Osteocyte (in vitro differentiated cells): ENCODE measurements around the gene AVPR2. TPM values are rescaled to one million over a fixed set of nuclear protein-coding genes. Genes with fewer than 3 reads are reported as not detected.
A peak's percentile ranks its signal among the peaks of the same experiment; 100 is the strongest.

Experiments
- DNase-seq: peaks from one replicate; pipeline ENCODE4 v3.0.0; 2021; ENCODE audit warnings: mixed read lengths; ENCODE audit not compliant: unreplicated experiment; ENCODE audit errors: extremely low spot score
- H3K27ac Mint-ChIP-seq: one replicate; pipeline ENCODE4 v1.8.0; 2021; ENCODE audit warnings: mild to moderate bottlenecking, mixed read lengths; ENCODE audit not compliant: unreplicated experiment
- H3K27me3 Mint-ChIP-seq: one replicate; pipeline ENCODE4 v1.8.0; 2021; ENCODE audit warnings: mixed read lengths; ENCODE audit not compliant: unreplicated experiment
- H3K36me3 Mint-ChIP-seq: one replicate; pipeline ENCODE4 v1.8.0; 2021; ENCODE audit warnings: mixed read lengths; ENCODE audit not compliant: unreplicated experiment
- H3K4me1 Mint-ChIP-seq: one replicate; pipeline ENCODE4 v1.8.0; 2021; ENCODE audit warnings: mixed read lengths; ENCODE audit not compliant: unreplicated experiment
- H3K4me3 Mint-ChIP-seq: one replicate; pipeline ENCODE4 v1.8.0; 2021; ENCODE audit warnings: mild to moderate bottlenecking, moderate library complexity, mixed read lengths; ENCODE audit not compliant: unreplicated experiment
- H3K9me3 Mint-ChIP-seq: one replicate; pipeline ENCODE4 v1.8.0; 2021; ENCODE audit warnings: mixed read lengths; ENCODE audit not compliant: unreplicated experiment
- CTCF ChIP-seq: fragments of 200-600 bp; sonication (generic); IDR thresholded peaks from 2 replicates; pipeline ENCODE4 v1.5.0; 2021; ENCODE audit warnings: antibody characterized with exemption, mild to moderate bottlenecking, moderate library complexity
- total RNA-seq: library from RNA; stranded (reverse); gene quantifications from 2 replicates; pipeline ENCODE4 v1.2.1, GENCODE V29; 2021

The AVPR2 gene
- total RNA-seq, 1 donor from 2014 or later = not detected

- Mint-ChIP-seq H3K27ac (no peak overlapping the region), H3K27me3 (no peaks in the 10 kb centered on the region), H3K9me3 (peaks cover 6% of the 10 kb centered on the region), H3K4me1 (peaks cover 10% of the 10 kb centered on the region), H3K4me3 (no peak overlapping the region), H3K36me3 (no peaks in the 10 kb centered on the region)
- TF ChIP-seq CTCF = no peak
- peak; percentile 88 for DNase-seq
These were observed 28.9 kb upstream of the AVPR2 start for GRCh38 chrX:153875391-153876111.

- no peaks in the 10 kb centered on the region for H3K36me3 Mint-ChIP-seq
- peaks cover 11% of the 10 kb centered on the region for H3K4me1 Mint-ChIP-seq
- H3K4me3 Mint-ChIP-seq = no peak overlapping the region
- no peak overlapping the region for H3K27ac Mint-ChIP-seq
- no peak for DNase-seq
- H3K9me3 Mint-ChIP-seq = peaks cover 6% of the 10 kb centered on the region
- H3K27me3 Mint-ChIP-seq = no peaks in the 10 kb centered on the region
- TF ChIP-seq CTCF = no peak
These were observed 28.4 kb upstream of the AVPR2 start for GRCh38 chrX:153876112-153876491.

GRCh38 chrX:153877571-153878261 lies 26.8 kb upstream of the AVPR2 start:
- H3K27me3 Mint-ChIP-seq = no peaks in the 10 kb centered on the region
- peaks cover 14% of the 10 kb centered on the region for H3K4me1 Mint-ChIP-seq
- no peak overlapping the region for H3K4me3 Mint-ChIP-seq
- no peaks in the 10 kb centered on the region for H3K36me3 Mint-ChIP-seq
- DNase-seq = no peak
- TF ChIP-seq CTCF = no peak
- H3K9me3 Mint-ChIP-seq = peaks cover 6% of the 10 kb centered on the region
- H3K27ac Mint-ChIP-seq = no peak overlapping the region

DNA sequence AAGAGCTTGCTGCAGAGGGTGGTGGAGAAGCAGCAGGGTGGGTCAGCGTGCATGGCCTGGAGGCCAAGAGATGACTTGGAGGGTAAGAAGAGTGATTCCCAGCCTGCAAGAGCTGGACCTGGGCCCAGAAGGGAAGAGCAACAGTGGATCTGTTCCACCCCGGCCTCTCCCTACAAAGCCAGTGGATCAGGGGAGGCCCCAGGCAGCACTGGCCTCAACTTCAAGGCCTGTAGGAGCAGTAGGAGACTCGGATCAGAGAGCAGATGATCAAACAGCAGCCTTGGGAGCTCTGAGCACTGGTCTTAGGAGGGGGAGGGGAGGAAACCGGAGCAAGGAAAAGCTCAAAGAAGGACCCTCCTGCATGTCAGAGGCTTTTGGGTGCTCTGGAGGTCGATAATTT lies 26.1 kb upstream of the AVPR2 start:
- no peak for TF ChIP-seq CTCF
- H3K9me3 Mint-ChIP-seq = peaks cover 6% of the 10 kb centered on the region
- no peak overlapping the region for H3K4me3 Mint-ChIP-seq
- H3K27ac Mint-ChIP-seq = no peak overlapping the region
- no peak for DNase-seq
- peaks cover 14% of the 10 kb centered on the region for H3K4me1 Mint-ChIP-seq
- H3K27me3 Mint-ChIP-seq = no peaks in the 10 kb centered on the region
- no peaks in the 10 kb centered on the region for H3K36me3 Mint-ChIP-seq

DNA sequence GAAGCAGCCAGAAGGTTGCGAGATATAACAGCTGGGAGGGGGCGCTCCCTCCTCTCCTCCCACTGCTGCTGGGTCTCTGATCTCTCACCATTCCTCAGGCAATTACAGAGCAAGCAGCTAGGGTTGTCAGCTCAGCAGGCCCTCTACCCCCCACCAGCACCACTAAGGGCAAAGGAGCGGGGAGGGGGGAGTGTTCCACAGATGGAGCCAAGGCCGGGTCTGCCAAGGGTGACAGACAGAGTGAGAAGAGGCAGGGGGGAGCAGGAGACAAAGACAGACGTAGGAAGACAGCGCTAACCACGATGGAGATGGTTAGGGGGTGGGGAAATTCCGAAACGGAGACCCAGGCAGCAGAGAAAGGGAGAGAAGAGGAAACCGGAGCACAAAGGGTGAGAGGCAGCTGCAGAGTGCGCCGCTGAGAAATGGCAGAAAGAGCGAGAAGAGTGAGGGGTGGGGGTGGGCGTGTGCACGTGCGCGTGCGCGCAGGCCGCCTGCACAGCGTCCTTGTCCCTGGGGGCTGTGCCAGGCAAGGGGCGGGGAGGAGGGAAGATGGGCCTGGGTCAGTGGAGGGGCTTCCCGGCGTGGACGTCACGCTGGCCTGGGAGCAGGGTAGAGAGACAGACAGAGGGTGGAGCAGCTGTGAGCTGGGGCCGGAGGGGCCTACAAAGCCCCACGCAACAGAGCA lies 25.4 kb upstream of the AVPR2 start:
- Mint-ChIP-seq H3K4me3 (no peak overlapping the region), H3K4me1 (peaks cover 14% of the 10 kb centered on the region), H3K9me3 (peaks cover 6% of the 10 kb centered on the region), H3K27me3 (no peaks in the 10 kb centered on the region), H3K27ac (no peak overlapping the region), H3K36me3 (no peaks in the 10 kb centered on the region)
- no peak for DNase-seq
- no peak for TF ChIP-seq CTCF
